IMR-90 (cell line): Measurements from ENCODE around the gene AWAT1. TPM values are rescaled to one million over a fixed set of nuclear protein-coding genes. Genes with fewer than 3 reads are reported as not detected.

Experiments used
- ATAC-seq: fragments of 200-7000 bp; cut with Tn5 transposase; 2 replicates; pipeline ENCODE4 v1.9.1; 2020; ENCODE audit warnings: low read depth, mild to moderate bottlenecking, moderate library complexity
- BruUV-seq: library from RNA; stranded (reverse); fragments of 400-500 nt; replicated peaks from 2 replicates; lab custom pipeline; 2021; lab: Mats Ljungman, UMichigan
- CTCF ChIA-PET: fragments of 300-600 bp; formaldehyde crosslinking; extraction: SDS; loops from one replicate; lab custom pipeline; 2021; ENCODE audit warnings: antibody characterized with exemption; lab: Yijun Ruan, JAX
- POLR2A ChIA-PET: fragments of 300-600 bp; sonication (Branson Sonifier 250); formaldehyde crosslinking; loops from one replicate; lab custom pipeline; 2022; ENCODE audit warnings: antibody characterized with exemption; ENCODE audit not compliant: unreplicated experiment; lab: Charles Lee
- DNase-seq: peaks from one replicate; pipeline ENCODE4 v3.0.0; 2013
- H2AFZ ChIP-seq: replicated peaks from 2 replicates; pipeline ENCODE3; 2013; ENCODE audit warnings: low read length, mild to moderate bottlenecking; ENCODE audit not compliant: poor library complexity
- H2AK5ac ChIP-seq: 2 replicates; pipeline ENCODE4 v1.6.1; 2013; ENCODE audit warnings: low read depth, low read length, inconsistent platforms
- H2AK9ac ChIP-seq: replicated peaks from 2 replicates; pipeline ENCODE3; 2013; ENCODE audit warnings: mild to moderate bottlenecking, low read depth, low read length, moderate library complexity; ENCODE audit not compliant: poor library complexity
- H2BK120ac ChIP-seq: 2 replicates; pipeline ENCODE4 v1.6.1; 2013; ENCODE audit warnings: low read depth, low read length, inconsistent platforms
- H2BK15ac ChIP-seq: 3 replicates; pipeline ENCODE4 v1.6.1; 2013; ENCODE audit warnings: low read depth, low read length, inconsistent platforms
- H2BK20ac ChIP-seq: 2 replicates; pipeline ENCODE4 v1.6.1; 2013; ENCODE audit warnings: low read depth, mild to moderate bottlenecking, inconsistent platforms, low read length, moderate library complexity
- H2BK5ac ChIP-seq: 2 replicates; pipeline ENCODE4 v1.6.1; 2013; ENCODE audit warnings: mild to moderate bottlenecking, low read depth, low read length, inconsistent platforms; ENCODE audit not compliant: poor library complexity, severe bottlenecking
- H3K14ac ChIP-seq: replicated peaks from 2 replicates; pipeline ENCODE4 v1.6.1; 2013; ENCODE audit warnings: low read depth, low read length, inconsistent platforms
- H3K18ac ChIP-seq: 2 replicates; pipeline ENCODE4 v1.6.1; 2013; ENCODE audit warnings: low read depth, low read length, control low read depth
- H3K23ac ChIP-seq: 2 replicates; pipeline ENCODE4 v1.6.1; 2013; ENCODE audit warnings: low read depth, low read length, inconsistent platforms
- H3K27ac ChIP-seq: 2 replicates; pipeline ENCODE4 v1.5.1; 2013; ENCODE audit warnings: mild to moderate bottlenecking, control low read depth, low read length; ENCODE audit not compliant: insufficient read depth
- H3K27me3 ChIP-seq: 2 replicates; pipeline ENCODE4 v1.6.1; 2013; ENCODE audit warnings: low read length; ENCODE audit not compliant: control insufficient read depth, insufficient read depth
- H3K36me3 ChIP-seq: 2 replicates; pipeline ENCODE4 v1.6.1; 2013; ENCODE audit warnings: low read length, mixed read lengths; ENCODE audit not compliant: control insufficient read depth, insufficient read depth
- H3K4ac ChIP-seq: 2 replicates; pipeline ENCODE4 v1.6.1; 2013; ENCODE audit warnings: low read depth, low read length, inconsistent platforms
- H3K4me1 ChIP-seq: 2 replicates; pipeline ENCODE4 v1.6.1; 2013; ENCODE audit warnings: low read length, mixed read lengths; ENCODE audit not compliant: control insufficient read depth, insufficient read depth
- H3K4me2 ChIP-seq: 2 replicates; pipeline ENCODE4 v1.6.1; 2013; ENCODE audit warnings: low read depth, mild to moderate bottlenecking, control low read depth, low read length, moderate library complexity
- H3K4me3 ChIP-seq: 2 replicates; pipeline ENCODE4 v1.5.1; 2013; ENCODE audit warnings: low read depth, mild to moderate bottlenecking, control low read depth, low read length, moderate library complexity; ENCODE audit not compliant: insufficient read depth
- H3K56ac ChIP-seq: 2 replicates; pipeline ENCODE4 v1.6.1; 2013; ENCODE audit warnings: low read length, inconsistent platforms; ENCODE audit not compliant: insufficient read depth; ENCODE audit errors: extremely low read depth
- H3K79me1 ChIP-seq, 2 experiments: 2 replicates each; pipeline ENCODE4 v1.6.1; 2013; ENCODE audit warnings: low read length in 2 of 2, inconsistent platforms in 1 of 2, low read depth in 1 of 2
- H3K9ac ChIP-seq: 2 replicates; pipeline ENCODE4 v1.6.1; 2013; ENCODE audit warnings: low read depth, low read length, control low read depth
- H3K9me1 ChIP-seq: 2 replicates; pipeline ENCODE4 v1.6.1; 2013; ENCODE audit warnings: low read length, inconsistent platforms; ENCODE audit not compliant: insufficient read depth
- H3K9me3 ChIP-seq: 2 replicates; pipeline ENCODE4 v1.6.1; 2013; ENCODE audit warnings: low read length; ENCODE audit not compliant: control insufficient read depth, insufficient read depth
- H4K20me1 ChIP-seq: 2 replicates; pipeline ENCODE4 v1.6.1; 2013; ENCODE audit warnings: low read length, inconsistent platforms; ENCODE audit not compliant: insufficient read depth
- H4K5ac ChIP-seq: 2 replicates; pipeline ENCODE4 v1.6.1; 2013; ENCODE audit warnings: mild to moderate bottlenecking, low read depth, low read length, control low read depth
- H4K8ac ChIP-seq, 2 experiments: 2 replicates each; pipeline ENCODE4 v1.6.1; 2013; ENCODE audit warnings: low read depth in 2 of 2, low read length in 2 of 2, control low read depth in 1 of 2, inconsistent platforms in 1 of 2
- H4K91ac ChIP-seq: 2 replicates; pipeline ENCODE4 v1.6.1; 2013; ENCODE audit warnings: low read depth, low read length, inconsistent platforms; ENCODE audit not compliant: insufficient read depth
- BHLHE40 ChIP-seq: fragments of 150-350 bp; IDR thresholded peaks from 2 replicates; pipeline ENCODE4 v1.6.1; 2016; ENCODE audit warnings: mild to moderate bottlenecking, low read depth, low read length
- CEBPB ChIP-seq: IDR thresholded peaks from 2 replicates; pipeline ENCODE4 v1.6.1; 2012; ENCODE audit warnings: low read depth, low read length, improper control_type of control experiment
- CHD1 ChIP-seq: IDR thresholded peaks from 2 replicates; pipeline ENCODE4 v1.6.1; 2012; ENCODE audit warnings: low read depth, low read length, improper control_type of control experiment
- CTCF ChIP-seq: conservative IDR thresholded peaks from 2 replicates; pipeline ENCODE4 v1.5.1; 2012; ENCODE audit warnings: mild to moderate bottlenecking, low read depth, low read length, improper control_type of control experiment
- ELK1 ChIP-seq: fragments of 150-350 bp; IDR thresholded peaks from 2 replicates; pipeline ENCODE4 v1.6.1; 2016; ENCODE audit warnings: low read depth, mild to moderate bottlenecking, low read length, moderate library complexity, borderline replicate concordance
- FOS ChIP-seq: fragments of 150-350 bp; IDR thresholded peaks from 2 replicates; pipeline ENCODE4 v1.6.1; 2016; ENCODE audit warnings: low read depth, low read length
- MAFK ChIP-seq: IDR thresholded peaks from 2 replicates; pipeline ENCODE4 v1.6.1; 2012; ENCODE audit warnings: low read depth, low read length, improper control_type of control experiment
- MAZ ChIP-seq: IDR thresholded peaks from 2 replicates; pipeline ENCODE4 v1.6.1; 2012; ENCODE audit warnings: low read depth, mild to moderate bottlenecking, low read length, improper control_type of control experiment, moderate library complexity, borderline replicate concordance
- MXI1 ChIP-seq: IDR thresholded peaks from 2 replicates; pipeline ENCODE4 v1.6.1; 2012; ENCODE audit warnings: low read depth, mild to moderate bottlenecking, low read length, moderate library complexity, borderline replicate concordance
- NFE2L2 ChIP-seq: fragments of 150-350 bp; IDR thresholded peaks from 2 replicates; pipeline ENCODE4 v1.6.1; 2016; ENCODE audit warnings: low read depth, mild to moderate bottlenecking, low read length
- POLR2A ChIP-seq: IDR thresholded peaks from 2 replicates; pipeline ENCODE4 v1.6.1; 2012; ENCODE audit warnings: mild to moderate bottlenecking, low read depth, low read length
- RAD21 ChIP-seq: IDR thresholded peaks from 2 replicates; pipeline ENCODE4 v1.6.1; 2012; ENCODE audit warnings: low read length, improper control_type of control experiment
- RCOR1 ChIP-seq: IDR thresholded peaks from 2 replicates; pipeline ENCODE4 v1.6.1; 2012; ENCODE audit warnings: mild to moderate bottlenecking, low read length, improper control_type of control experiment; ENCODE audit not compliant: insufficient replicate concordance
- RFX5 ChIP-seq: IDR thresholded peaks from 2 replicates; pipeline ENCODE4 v1.8.0; 2012; ENCODE audit warnings: low read depth, mild to moderate bottlenecking, low read length, moderate library complexity
- SMC3 ChIP-seq: fragments of 150-350 bp; IDR thresholded peaks from 2 replicates; pipeline ENCODE4 v1.6.1; 2016; ENCODE audit warnings: low read depth, mild to moderate bottlenecking, antibody characterized with exemption, low read length, moderate library complexity
- USF2 ChIP-seq: fragments of 150-350 bp; IDR thresholded peaks from 2 replicates; pipeline ENCODE4 v1.6.1; 2017; ENCODE audit warnings: mild to moderate bottlenecking, antibody characterized with exemption, low read length, low read depth
- WGBS, 2 experiments: methylation state at CpG; one replicate each; pipeline versions ENCODE4 v1.1.5 to v1.1.7; 2013; ENCODE audit warnings: missing lambda C conversion rate in 2 of 2; ENCODE audit not compliant: insufficient read length in 1 of 2; ENCODE audit errors: extremely low coverage in 2 of 2; 5-methylcytosine and 5-hydroxymethylcytosine counted together
- dilution Hi-C: fragments of 300-500 bp; cut with HindIII; formaldehyde crosslinking; loops from one replicate; pipeline ENCODE4 v1.14.3; 2018; ENCODE audit warnings: low sequenced_read_pairs; ENCODE audit not compliant: unreplicated experiment
- in situ Hi-C: fragments of 300-500 bp; cut with MboI; formaldehyde crosslinking; loops from 3 replicates; pipeline ENCODE4 v1.14.3; 2019; ENCODE audit warnings: low sequenced_read_pairs, inconsistent platforms, mixed read lengths
- intact Hi-C: fragments of 100-400 bp; cut with micrococcal nuclease; formaldehyde crosslinking; loops from 2 replicates; pipeline ENCODE4 v1.10.0; 2022
- polyA plus RNA-seq, 3 experiments: library from polyadenylated mRNA; depleted of rRNA; stranded (reverse); fragments of >200 nt; gene quantifications; 2 replicates each; pipeline ENCODE4 v1.2.3, GENCODE V29; 2012; ENCODE audit warnings: low replicate concordance in 1 of 3
- total RNA-seq: library from RNA; depleted of rRNA; stranded (reverse); fragments of >200 nt; gene quantifications from 2 replicates; pipeline ENCODE4 v1.2.3, GENCODE V29; 2012

Gene AWAT1
- total and polyA plus RNA-seq, 2 of the 4 experiments (the other 2 are of a cell fraction): not detected

- Histone ChIP-seq H3K9me1 (no peaks in the 10 kb centered on the region), H2BK15ac (no peak overlapping the region), H3K9ac (no peak overlapping the region), H4K91ac (no peak overlapping the region), H3K27ac (no peak overlapping the region), H2BK20ac (no peak overlapping the region), H3K79me1 (no peaks in the 10 kb centered on the region), H2AFZ (no peak overlapping the region), H3K4me3 (no peak overlapping the region), H4K5ac (no peak overlapping the region), H3K23ac (no peak overlapping the region), H2AK5ac (no peak overlapping the region), H2AK9ac (no peak overlapping the region), H3K36me3 (no peaks in the 10 kb centered on the region), H3K27me3 (peaks cover 3% of the 10 kb centered on the region), H4K8ac (no peak overlapping the region), H4K20me1 (no peaks in the 10 kb centered on the region), H3K4me1 (no peaks in the 10 kb centered on the region), H3K9me3 (no peaks in the 10 kb centered on the region), H3K4ac (no peak overlapping the region), H2BK120ac (no peak overlapping the region), H3K14ac (no peak overlapping the region), H3K56ac (no peak overlapping the region), H2BK5ac (no peak overlapping the region), H3K4me2 (no peak overlapping the region), H3K18ac (no peak overlapping the region)
- dilution Hi-C loops (no loop called here), intact Hi-C loops (no loop called here), in situ Hi-C loops (no loop called here)
- DNase-seq (no peak), ATAC-seq (no peak)
- no peak for TF ChIP-seq ELK1
- no peak for TF ChIP-seq RFX5
- no peak for TF ChIP-seq CHD1
- TF ChIP-seq CEBPB: no peak
- TF ChIP-seq USF2: no peak
- TF ChIP-seq CTCF: no peak
- TF ChIP-seq POLR2A: no peak
- no peak for TF ChIP-seq SMC3
- TF ChIP-seq RCOR1: no peak
- no peak for TF ChIP-seq MXI1
- TF ChIP-seq RAD21: no peak
- TF ChIP-seq FOS: no peak
- no peak for TF ChIP-seq BHLHE40
- no peak for TF ChIP-seq NFE2L2
- no peak for TF ChIP-seq MAZ
- no peak for TF ChIP-seq MAFK
- no TSS peak for BruUV-seq
- ChIA-PET POLR2A (no interaction called here), CTCF (no interaction called here)
- no CpG with 5 or more reads among the region's 2 CpGs for WGBS, 2 experiments
Observed at GRCh38 chrX:70226687-70227086, 7.8 kb upstream of the AWAT1 start.
